NCI-H2081 (cell line): ENCODE data around the gene LRRTM2.

ENCODE experiments used
- DNase-seq, 2 experiments: peaks; one replicate each; lab custom pipeline; 2025; lab: John Stamatoyannopoulos, UW

The LRRTM2 gene

GRCh38 chr5:138883211-138883610 is 8.1 kb upstream of the LRRTM2 start:
- no peak for DNase-seq

GRCh38 chr5:138878437-138879235 is 3.5 kb upstream of the LRRTM2 start:
- DNase-seq = no peak

DNA sequence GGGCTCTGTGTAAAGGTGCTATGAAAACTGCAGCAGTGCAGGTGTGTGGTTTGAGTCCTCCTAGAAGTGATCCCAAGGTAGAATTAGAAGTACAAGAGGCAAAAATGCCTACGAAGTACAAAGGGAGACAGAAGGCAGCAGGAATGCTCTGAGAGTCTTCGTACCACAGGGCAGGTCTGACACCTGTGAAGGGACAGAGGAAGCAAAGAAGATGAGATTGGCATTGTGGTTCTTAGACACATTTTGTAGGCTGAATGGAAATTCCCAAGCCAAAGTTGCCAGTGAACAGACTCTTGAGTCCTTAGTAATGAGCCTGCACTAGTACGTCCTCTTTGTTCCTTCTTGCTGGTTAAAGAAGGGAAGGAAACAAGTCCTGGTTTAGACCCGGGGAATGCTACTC is 1.7 kb upstream of the LRRTM2 start:
- DNase-seq = no peak

GRCh38 chr5:138875946-138876345 is 811 bp upstream of the LRRTM2 start:
- no peak for DNase-seq

DNA sequence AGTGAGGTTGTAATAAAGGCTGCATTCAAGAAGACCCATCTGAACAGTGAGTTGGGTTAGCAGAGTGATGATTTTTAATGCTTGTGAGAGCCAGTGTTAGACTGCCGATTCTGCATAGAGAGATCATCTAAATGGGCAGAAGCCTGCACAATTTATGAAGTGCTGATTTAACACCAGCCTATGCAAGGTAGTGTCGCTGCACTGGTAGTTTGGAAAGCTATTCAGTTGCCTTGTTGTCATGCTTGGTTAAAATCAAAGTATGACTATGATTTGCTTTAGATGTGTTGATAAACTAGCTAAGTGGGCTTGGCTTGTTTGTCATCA is 379 bp upstream of the LRRTM2 start:
- no peak for DNase-seq

DNA sequence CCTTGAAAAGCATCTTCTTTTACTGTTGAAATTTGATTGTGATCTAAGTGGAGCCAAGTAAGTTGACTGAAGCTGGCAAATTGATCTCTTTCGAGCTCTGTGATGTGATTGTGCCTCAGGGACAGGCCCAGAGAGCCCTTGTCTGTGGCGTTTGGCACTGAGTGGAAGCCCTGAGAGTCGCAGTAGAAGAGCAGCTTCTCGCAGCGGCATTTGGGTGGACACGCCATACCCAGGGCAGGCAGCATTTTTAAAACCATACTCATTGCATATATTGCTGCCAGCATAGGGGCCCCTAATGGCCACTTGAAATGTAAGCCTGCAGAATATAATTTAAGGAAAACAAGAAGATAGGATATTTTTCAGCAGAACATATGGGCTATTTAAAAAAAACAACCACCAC is 894 bp downstream of the LRRTM2 start:
- DNase-seq = no peak

- DNase-seq = no peak
Measured at GRCh38 chr5:138873466-138874221, 1.5 kb downstream of the LRRTM2 start.

DNA sequence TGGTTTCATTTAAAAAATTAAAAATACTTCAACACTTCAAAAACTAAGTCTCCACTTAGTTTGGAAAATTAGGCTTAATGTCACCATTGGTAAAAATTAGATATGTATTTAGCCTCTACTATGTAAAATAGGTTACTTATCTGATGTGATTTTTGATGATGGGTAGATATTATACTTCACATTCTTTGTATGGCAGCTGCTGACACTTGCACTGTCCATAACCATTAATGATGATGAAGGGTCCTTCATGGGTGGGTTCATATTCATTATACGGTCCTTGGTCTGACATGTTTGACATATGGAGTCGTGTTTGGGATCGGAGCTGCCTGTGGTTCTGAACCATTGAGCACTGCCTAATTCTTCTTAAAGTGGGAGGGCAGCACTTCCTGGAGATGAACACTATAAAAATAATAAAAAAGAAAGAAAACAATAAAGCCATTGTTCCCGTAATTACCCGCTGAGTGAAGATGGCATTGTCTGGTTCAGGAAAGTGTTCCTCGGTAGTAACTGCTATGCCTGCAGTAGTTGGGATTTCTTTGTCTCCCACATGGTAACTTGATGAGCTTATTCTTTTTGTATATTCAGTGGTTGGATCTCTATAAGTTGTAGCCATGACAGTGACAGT is 2.2 kb downstream of the LRRTM2 start:
- no peak for DNase-seq

- no peak for DNase-seq
Measured at GRCh38 chr5:138870611-138871010, 4.5 kb downstream of the LRRTM2 start.

GRCh38 chr5:138869763-138870500 is 5.2 kb downstream of the LRRTM2 start:
- DNase-seq = no peak

- no peak for DNase-seq
Measured at GRCh38 chr5:138869038-138869437, 6.1 kb downstream of the LRRTM2 start.

DNA sequence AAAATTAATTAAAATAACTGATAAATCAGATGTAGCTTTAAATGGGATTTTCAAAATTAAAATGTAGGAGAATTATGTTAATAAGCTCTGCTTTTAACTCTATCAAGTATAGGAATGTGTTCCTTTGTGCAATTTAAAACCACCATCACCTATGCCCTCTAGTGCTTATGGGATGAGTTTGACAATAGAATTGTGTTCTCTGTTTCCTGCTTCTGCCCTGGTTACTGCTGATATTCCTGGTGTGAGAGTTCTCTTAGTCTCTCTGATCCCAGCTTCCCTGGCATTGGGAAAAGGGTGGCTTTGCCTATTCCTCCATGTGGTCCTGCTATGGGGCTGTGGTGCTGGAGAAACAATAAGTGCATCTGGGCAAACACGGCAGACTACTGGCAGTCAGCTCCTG is 8.1 kb downstream of the LRRTM2 start:
- DNase-seq = no peak

GRCh38 chr5:138853132-138853531 is 22.0 kb downstream of the LRRTM2 start:
- DNase-seq = no peak

- DNase-seq = no peak
Measured at GRCh38 chr5:138850865-138851435, 24.2 kb downstream of the LRRTM2 start.

- no peak for DNase-seq
Measured at GRCh38 chr5:138849882-138850281, 25.3 kb downstream of the LRRTM2 start.

DNA sequence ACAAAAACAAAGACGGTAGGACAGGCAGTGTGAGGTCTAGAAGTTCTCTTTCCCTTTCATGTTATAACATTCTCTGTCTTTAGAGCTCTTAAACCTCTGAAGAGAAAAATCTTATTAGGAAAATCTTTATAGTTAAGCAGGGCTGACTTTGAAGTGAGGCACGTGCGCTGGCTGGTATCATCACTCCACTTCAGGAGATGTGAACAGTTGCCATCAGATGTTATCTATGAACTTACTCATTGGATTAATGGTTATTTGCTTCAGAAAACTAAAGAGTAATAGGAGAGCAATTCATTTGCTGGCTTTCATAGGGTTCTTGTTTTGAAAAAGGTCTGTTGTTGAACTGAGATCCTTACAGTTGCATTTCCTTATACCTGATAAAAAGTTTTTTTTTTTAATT is 25.7 kb downstream of the LRRTM2 start:
- DNase-seq = no peak

DNA sequence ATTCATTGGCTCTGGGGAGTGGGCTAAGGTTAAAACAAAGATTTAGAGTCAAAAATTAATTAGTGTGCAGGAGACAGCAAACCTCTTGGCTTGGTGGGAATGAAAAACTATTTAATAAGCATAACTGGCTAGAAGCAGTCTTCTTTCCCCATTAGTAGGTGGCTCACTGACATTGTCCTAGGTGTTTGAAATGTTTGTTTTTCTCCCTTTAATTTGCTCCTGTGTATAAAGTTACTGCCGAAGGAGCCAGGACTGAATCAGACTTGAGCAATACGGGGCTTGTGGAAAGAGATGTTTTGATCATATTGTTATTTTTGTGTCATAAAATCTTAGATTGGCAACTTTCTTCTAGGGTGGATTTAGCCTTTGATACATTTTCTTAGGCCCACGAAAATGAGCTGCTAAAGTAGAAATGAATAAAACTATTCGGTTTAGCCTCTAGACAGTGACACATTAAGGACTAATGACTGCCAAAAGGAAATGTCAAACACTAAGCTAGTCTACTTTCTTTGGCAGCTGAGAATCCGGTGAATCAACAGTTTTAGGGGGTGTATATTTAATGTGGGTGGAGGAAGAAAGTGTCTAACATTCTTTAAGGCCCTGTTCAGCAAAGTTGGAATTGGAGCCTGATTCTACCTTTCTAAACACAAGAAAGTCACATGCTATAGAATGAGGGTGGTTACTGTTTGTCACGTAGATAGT is 30.2 kb downstream of the LRRTM2 start:
- DNase-seq = no peak

GRCh38 chr5:138844125-138844461 is 31.0 kb downstream of the LRRTM2 start:
- DNase-seq = no peak

DNA sequence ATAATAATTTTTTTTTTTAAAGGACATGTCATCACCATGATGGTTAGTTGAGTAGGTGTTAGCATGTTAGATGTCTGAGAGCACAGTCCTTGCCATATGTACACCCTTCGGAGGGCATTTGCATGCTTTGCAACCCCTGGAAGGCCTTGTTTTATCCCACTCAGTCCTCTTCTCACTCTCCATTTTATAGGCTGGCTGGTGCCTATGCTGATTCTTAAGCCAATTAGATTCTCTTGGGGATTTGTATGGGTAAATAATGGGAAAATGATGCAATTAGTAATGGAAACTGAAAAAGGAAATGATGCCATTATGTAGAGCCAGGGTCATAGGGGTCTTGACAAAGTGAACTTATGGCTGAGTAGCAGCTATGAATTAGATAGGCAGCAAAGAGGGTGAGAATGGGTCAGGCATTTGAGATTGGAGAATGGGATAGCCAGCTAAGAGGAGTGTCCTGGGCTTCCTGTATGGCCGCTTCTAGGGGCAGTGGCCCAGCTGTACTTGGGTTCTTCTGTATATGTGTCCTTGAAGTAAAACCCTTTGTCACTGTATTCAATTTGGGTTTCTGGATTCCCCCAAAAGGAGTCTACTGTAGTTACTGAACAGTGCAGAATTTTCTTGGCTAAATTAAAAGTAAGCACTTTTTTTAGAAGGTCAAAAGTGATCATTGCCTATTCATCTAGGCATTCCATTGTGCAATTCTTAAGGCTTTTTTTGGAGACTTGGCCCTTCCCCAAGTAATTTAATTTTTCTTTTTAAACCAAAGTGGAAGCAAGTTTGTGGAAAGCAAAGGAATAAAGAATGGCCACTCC is 31.6 kb downstream of the LRRTM2 start:
- no peak for DNase-seq

DNA sequence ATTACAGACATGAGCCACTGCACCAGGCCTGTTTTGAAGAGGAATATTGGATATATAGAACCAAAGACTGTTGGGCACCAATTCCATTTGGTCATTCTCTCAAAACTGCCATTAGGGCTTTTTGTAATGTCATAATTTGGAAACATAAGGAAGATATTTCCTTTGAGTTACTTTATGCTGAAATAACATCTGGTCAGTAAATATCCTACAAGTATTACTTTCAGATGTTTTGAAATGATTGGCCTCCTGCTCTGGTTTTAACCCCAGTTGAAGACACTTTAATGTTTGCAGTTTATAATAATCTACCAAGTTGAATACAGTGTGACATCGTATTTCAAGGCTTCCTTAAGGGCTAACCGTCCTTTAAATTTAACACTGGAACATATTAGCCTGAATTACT is 33.6 kb downstream of the LRRTM2 start:
- DNase-seq = no peak

DNA sequence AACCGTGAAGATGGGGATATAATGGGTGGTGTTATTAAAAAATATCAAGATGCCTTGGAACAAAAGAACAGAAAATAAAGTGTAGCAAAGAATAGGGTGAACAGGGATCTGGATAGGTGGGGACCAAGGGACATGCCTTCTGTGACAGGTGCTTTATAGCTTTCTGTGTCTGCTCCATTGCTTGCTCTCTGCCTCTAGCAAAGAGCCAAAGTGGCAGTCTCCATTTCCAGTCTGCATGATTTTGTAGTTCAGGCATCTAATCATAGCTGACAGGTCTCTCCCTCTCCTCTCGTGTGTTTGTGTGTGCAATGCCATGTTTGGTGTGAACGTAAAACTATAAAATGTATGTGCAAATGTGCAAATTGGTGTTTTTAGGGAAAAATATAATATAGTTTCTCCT is 35.0 kb downstream of the LRRTM2 start:
- DNase-seq = no peak
